ENCODE data around the gene HNRNPC.
"Not testable (repeated sequence)": the region's sequence is repeated elsewhere in the genome, so short reads cannot be mapped to it uniquely, and the experiment has no call there.

Gene HNRNPC

DNA sequence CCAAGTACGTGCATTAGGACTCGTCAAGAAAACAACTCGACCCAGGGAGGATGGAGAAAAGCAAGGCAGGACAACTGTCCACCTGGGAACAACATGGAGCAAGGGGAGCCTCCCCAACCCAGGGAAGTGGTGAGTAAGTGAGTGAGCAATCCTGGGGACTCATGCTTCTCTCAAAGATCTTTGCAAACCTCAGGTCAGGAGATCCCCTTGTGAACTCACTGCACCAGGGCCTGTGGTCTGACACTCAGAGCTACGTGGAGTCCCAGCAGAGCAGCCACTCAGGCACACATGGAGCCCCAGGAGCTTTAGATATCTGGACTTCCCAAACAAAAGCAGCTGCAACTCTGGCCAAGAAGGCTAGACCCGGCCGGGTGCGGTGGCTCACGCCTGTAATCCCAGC lies 101.2 kb downstream of the HNRNPC start:
- Histone ChIP-seq H2AFZ (ENCODE audit: low read length) (no peak overlapping the region), H3K36me3 (ENCODE audit: insufficient read depth, low read length) (no peaks in the 10 kb centered on the region), H3K4me1 (ENCODE audit: insufficient read depth, low read length, poor library complexity, severe bottlenecking) (no peaks in the 10 kb centered on the region), H3K4me2 (ENCODE audit: low read depth, low read length, poor library complexity, severe bottlenecking) (no peak overlapping the region), H3K9me2 (replicated peaks; ENCODE audit: low read depth, low read length) (no peaks in the 10 kb centered on the region), H3K9ac (ENCODE audit: low read depth, low read length, poor library complexity, severe bottlenecking) (no peak overlapping the region), H4K20me1 (ENCODE audit: insufficient read depth, low read length, poor library complexity, severe bottlenecking) (no peaks in the 10 kb centered on the region), H3K4me3 (ENCODE audit: low read length, poor library complexity, severe bottlenecking) (no peak overlapping the region), H3K79me2 (ENCODE audit: insufficient read depth, low read length) (no peaks in the 10 kb centered on the region), H3F3A (ENCODE audit: low read depth) (no peaks in the 10 kb centered on the region), H3K27me3 (ENCODE audit: insufficient read depth, low read length, poor library complexity, severe bottlenecking) (no peaks in the 10 kb centered on the region), H3K9me3 (ENCODE audit: insufficient read depth, low read depth, low read length) (no peaks in the 10 kb centered on the region)
- TF ChIP-seq, protein P1, sequence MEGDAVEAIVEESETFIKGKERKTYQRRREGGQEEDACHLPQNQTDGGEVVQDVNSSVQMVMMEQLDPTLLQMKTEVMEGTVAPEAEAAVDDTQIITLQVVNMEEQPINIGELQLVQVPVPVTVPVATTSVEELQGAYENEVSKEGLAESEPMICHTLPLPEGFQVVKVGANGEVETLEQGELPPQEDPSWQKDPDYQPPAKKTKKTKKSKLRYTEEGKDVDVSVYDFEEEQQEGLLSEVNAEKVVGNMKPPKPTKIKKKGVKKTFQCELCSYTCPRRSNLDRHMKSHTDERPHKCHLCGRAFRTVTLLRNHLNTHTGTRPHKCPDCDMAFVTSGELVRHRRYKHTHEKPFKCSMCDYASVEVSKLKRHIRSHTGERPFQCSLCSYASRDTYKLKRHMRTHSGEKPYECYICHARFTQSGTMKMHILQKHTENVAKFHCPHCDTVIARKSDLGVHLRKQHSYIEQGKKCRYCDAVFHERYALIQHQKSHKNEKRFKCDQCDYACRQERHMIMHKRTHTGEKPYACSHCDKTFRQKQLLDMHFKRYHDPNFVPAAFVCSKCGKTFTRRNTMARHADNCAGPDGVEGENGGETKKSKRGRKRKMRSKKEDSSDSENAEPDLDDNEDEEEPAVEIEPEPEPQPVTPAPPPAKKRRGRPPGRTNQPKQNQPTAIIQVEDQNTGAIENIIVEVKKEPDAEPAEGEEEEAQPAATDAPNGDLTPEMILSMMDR (conservative IDR thresholded peaks at IDR 0.05; ENCODE audit: low read length): no peak
- no peak for TF ChIP-seq EZH2phosphoT487 (IDR thresholded peaks at IDR 0.05; ENCODE audit: borderline replicate concordance)

DNA sequence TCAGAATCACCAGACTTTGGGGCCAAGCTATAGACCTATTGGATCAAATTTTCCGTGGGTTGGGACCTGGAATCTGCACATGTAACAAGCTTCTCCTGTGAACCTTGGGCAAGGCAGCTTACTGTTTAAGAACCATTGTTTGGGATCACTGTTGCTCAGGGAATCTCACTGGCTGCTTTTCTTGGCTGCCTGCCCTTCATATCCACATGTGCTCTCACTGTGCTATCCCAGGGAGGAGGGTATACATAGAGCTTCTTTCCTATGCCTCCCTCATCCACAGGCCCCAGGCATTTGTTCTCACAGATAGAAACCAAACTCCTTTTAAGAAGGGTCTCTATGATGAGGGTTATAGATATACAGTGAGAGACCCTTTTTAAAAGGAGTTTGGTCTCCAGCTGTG lies 103.6 kb downstream of the HNRNPC start:
- not testable (repeated sequence) for H4K20me1 ChIP-seq (ENCODE audit: insufficient read depth, low read length, poor library complexity, severe bottlenecking); H3K79me2 ChIP-seq (ENCODE audit: insufficient read depth, low read length); H3K36me3 ChIP-seq (ENCODE audit: insufficient read depth, low read length); H3K4me2 ChIP-seq (ENCODE audit: low read depth, low read length, poor library complexity, severe bottlenecking); H3K9ac ChIP-seq (ENCODE audit: low read depth, low read length, poor library complexity, severe bottlenecking); H3F3A ChIP-seq (ENCODE audit: low read depth); H3K4me3 ChIP-seq (ENCODE audit: low read length, poor library complexity, severe bottlenecking); H3K9me2 ChIP-seq (replicated peaks; ENCODE audit: low read depth, low read length); H2AFZ ChIP-seq (ENCODE audit: low read length); H3K27me3 ChIP-seq (ENCODE audit: insufficient read depth, low read length, poor library complexity, severe bottlenecking); H3K9me3 ChIP-seq (ENCODE audit: insufficient read depth, low read depth, low read length); H3K4me1 ChIP-seq (ENCODE audit: insufficient read depth, low read length, poor library complexity, severe bottlenecking)

DNA sequence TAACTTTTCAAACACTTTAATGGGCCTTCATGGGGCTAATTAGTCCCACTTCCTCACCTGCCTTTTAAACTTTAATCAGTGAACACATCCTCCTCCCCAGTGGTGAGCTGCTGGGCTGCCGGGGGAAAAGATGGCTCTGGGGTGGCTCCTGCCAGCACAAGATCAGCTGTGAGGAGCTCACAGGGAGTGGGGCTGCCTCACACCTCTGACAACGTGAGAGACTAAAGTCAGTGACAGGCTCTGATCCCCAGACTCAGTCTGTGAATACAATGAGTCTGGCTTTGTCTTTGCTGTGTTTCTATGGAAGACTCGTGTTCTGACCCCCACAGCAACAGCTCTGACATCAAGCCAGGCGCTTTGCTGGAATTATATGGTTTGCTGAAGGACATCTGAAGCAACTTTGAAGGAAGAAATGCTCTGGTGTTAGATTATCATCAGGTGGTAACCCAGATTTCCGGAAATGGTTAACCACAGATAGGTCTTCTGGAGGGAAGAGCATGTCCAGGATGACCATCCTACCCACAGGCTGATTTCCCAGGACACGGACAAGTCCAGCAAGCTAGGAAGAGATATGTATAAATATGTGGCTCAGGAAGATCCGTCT lies 104.1 kb downstream of the HNRNPC start:
- H3K4me2 ChIP-seq (ENCODE audit: low read depth, low read length, poor library complexity, severe bottlenecking); H3K36me3 ChIP-seq (ENCODE audit: insufficient read depth, low read length); H3K4me3 ChIP-seq (ENCODE audit: low read length, poor library complexity, severe bottlenecking); H3F3A ChIP-seq (ENCODE audit: low read depth); H3K9ac ChIP-seq (ENCODE audit: low read depth, low read length, poor library complexity, severe bottlenecking); H3K79me2 ChIP-seq (ENCODE audit: insufficient read depth, low read length); H3K4me1 ChIP-seq (ENCODE audit: insufficient read depth, low read length, poor library complexity, severe bottlenecking); H3K9me2 ChIP-seq (replicated peaks; ENCODE audit: low read depth, low read length); H2AFZ ChIP-seq (ENCODE audit: low read length); H4K20me1 ChIP-seq (ENCODE audit: insufficient read depth, low read length, poor library complexity, severe bottlenecking); H3K27me3 ChIP-seq (ENCODE audit: insufficient read depth, low read length, poor library complexity, severe bottlenecking); H3K9me3 ChIP-seq (ENCODE audit: insufficient read depth, low read depth, low read length): not testable (repeated sequence)

DNA sequence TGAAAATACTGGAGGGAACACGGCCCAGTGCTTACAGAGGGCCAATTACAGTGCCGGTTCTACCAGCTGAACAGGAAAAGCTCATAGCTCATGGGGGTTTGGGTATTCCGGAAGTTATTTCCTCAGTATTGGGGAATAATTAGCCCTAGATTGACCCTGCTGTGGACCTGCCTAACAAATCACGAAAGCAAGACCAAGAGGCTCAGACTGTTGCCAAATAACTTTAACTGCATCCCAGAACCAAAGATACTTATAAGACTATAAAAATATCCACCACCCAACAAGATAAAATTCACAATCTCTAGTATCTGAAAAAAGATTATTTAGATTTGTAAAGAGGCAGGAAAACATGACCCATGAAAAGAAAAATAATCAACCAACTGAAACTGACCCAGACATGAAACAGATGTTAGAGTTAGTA lies 105.4 kb downstream of the HNRNPC start:
- H3K9ac ChIP-seq (ENCODE audit: low read depth, low read length, poor library complexity, severe bottlenecking): no peak overlapping the region
- H2AFZ ChIP-seq (ENCODE audit: low read length): no peak overlapping the region
- H3K79me2 ChIP-seq (ENCODE audit: insufficient read depth, low read length): no peaks in the 10 kb centered on the region
- no peaks in the 10 kb centered on the region for H3F3A ChIP-seq (ENCODE audit: low read depth)
- H3K36me3 ChIP-seq (ENCODE audit: insufficient read depth, low read length): no peaks in the 10 kb centered on the region
- H3K4me3 ChIP-seq (ENCODE audit: low read length, poor library complexity, severe bottlenecking): no peak overlapping the region
- no peaks in the 10 kb centered on the region for H3K9me2 ChIP-seq (replicated peaks; ENCODE audit: low read depth, low read length)
- H3K4me1 ChIP-seq (ENCODE audit: insufficient read depth, low read length, poor library complexity, severe bottlenecking): no peaks in the 10 kb centered on the region
- H3K27me3 ChIP-seq (ENCODE audit: insufficient read depth, low read length, poor library complexity, severe bottlenecking): peaks cover 6% of the 10 kb centered on the region
- no peaks in the 10 kb centered on the region for H4K20me1 ChIP-seq (ENCODE audit: insufficient read depth, low read length, poor library complexity, severe bottlenecking)
- H3K4me2 ChIP-seq (ENCODE audit: low read depth, low read length, poor library complexity, severe bottlenecking): no peak overlapping the region
- no peaks in the 10 kb centered on the region for H3K9me3 ChIP-seq (ENCODE audit: insufficient read depth, low read depth, low read length)
- TF ChIP-seq, protein P1 (conservative IDR thresholded peaks at IDR 0.05; ENCODE audit: low read length): no peak
- TF ChIP-seq EZH2phosphoT487 (IDR thresholded peaks at IDR 0.05; ENCODE audit: borderline replicate concordance): no peak

All from Loucy (cell line).